OCI-LY3 (cell line): ENCODE data around the gene ZNF625.

ENCODE experiments used
- H2AFZ ChIP-seq: fragments of 200-600, 300-600 bp; shearing (Covaris generic); 2 replicates; pipeline ENCODE4 v1.6.0; 2014; ENCODE audit warnings: antibody characterized with exemption, low read depth, low read length
- H3K27ac ChIP-seq: fragments of 200-600, 300-600 bp; sonication (generic); 2 replicates; pipeline ENCODE4 v1.5.1; 2014; ENCODE audit warnings: mild to moderate bottlenecking, low read length, moderate library complexity, mixed read lengths
- H3K27me3 ChIP-seq: fragments of 200-600, 300-600 bp; sonication (generic); 2 replicates; pipeline ENCODE4 v1.6.1; 2014; ENCODE audit warnings: low read depth, low read length, mixed read lengths
- H3K36me3 ChIP-seq: fragments of 200-600, 300-600 bp; sonication (generic); replicated peaks from 2 replicates; pipeline ENCODE3; 2014; ENCODE audit warnings: low read depth, low read length, mixed read lengths
- H3K4me1 ChIP-seq: fragments of 300-600, 200-600 bp; sonication (generic); 2 replicates; pipeline ENCODE4 v1.6.1; 2014; ENCODE audit warnings: low read length, mixed read lengths
- H3K4me2 ChIP-seq: fragments of 200-600, 300-600 bp; sonication (generic); 2 replicates; pipeline ENCODE4 v1.6.1; 2014; ENCODE audit warnings: low read length, mixed read lengths
- H3K4me3 ChIP-seq: fragments of 300-600, 200-600 bp; sonication (generic); 2 replicates; pipeline ENCODE4 v1.5.1; 2014; ENCODE audit warnings: antibody characterized with exemption, mild to moderate bottlenecking, low read length, moderate library complexity
- H3K79me2 ChIP-seq: fragments of 300-600, 200-600 bp; shearing (Covaris generic); 2 replicates; pipeline ENCODE4 v1.6.1; 2014; ENCODE audit warnings: mild to moderate bottlenecking, low read length, mixed read lengths
- H3K9ac ChIP-seq: fragments of 300-600, 200-600 bp; shearing (Covaris generic); 2 replicates; pipeline ENCODE4 v1.6.0; 2014; ENCODE audit warnings: mild to moderate bottlenecking, low read length, moderate library complexity
- H3K9me3 ChIP-seq: fragments of 200-600, 300-600 bp; shearing (Covaris generic); 2 replicates; pipeline ENCODE4 v1.6.1; 2014; ENCODE audit warnings: low read length, mixed read lengths; ENCODE audit not compliant: insufficient read depth
- H4K20me1 ChIP-seq: fragments of 200-600, 300-600 bp; sonication (generic); 2 replicates; pipeline ENCODE4 v1.6.1; 2016; ENCODE audit warnings: low read length, mixed read lengths; ENCODE audit not compliant: insufficient read depth
- EZH2phosphoT487 ChIP-seq: fragments of 200-600 bp; shearing (Covaris generic); IDR thresholded peaks from 2 replicates; pipeline ENCODE4 v1.6.1; 2018; ENCODE audit warnings: antibody characterized with exemption, mixed run types, low read depth
- TF ChIP-seq, protein P1 (sequence below): fragments of 200-600, 300-600 bp; sonication (generic); IDR thresholded peaks from 2 replicates; pipeline ENCODE4 v1.5.1; 2014; ENCODE audit warnings: antibody characterized with exemption, low read length, low read depth

ZNF625 gene

DNA sequence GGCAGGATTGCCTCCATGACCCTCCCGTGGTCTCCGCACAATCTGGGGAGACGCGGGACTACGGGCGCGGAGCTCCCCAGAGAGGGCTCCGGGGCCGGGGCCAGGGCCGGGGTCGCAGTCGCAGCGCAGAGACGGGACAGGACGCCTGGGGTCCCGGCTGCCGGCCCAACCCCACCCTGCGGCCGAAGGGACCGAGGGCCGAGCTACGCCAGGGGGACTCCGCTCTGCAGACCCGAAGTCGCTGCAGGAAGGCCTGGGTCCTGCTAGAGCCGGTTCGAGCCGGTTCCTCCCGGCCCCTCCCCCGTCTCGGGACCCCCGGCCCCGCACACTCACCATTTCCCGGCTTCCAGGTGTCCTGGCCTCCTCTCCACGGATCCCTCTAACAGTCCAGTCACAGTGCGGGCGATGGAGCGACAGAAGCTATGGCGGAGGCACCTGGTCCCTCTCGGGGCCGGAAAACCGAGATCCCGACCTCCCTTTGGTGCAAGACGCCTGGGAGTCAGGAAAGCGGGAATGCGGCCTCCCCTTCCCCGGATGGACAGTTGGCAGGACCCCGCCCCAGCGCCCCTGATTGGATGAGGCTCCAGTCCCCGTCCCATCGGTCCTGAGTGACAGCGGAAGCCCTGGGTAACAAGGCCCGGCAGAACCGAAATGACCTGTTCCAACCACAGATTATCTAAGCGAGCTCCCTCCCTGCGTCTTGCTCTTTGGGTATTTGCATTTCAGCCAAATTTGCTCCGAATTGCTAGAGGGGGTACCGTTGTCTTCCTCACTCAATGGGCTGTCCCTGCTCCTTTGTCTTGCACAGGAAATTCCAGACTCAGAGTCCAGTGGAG, at the start of gene ZNF625:
Gene ZNF625 (minus strand): TSS at position 512 of the 836 bp plus-strand sequence. CDS start 176 bp downstream, at position 336.
- TF ChIP-seq, protein P1, sequence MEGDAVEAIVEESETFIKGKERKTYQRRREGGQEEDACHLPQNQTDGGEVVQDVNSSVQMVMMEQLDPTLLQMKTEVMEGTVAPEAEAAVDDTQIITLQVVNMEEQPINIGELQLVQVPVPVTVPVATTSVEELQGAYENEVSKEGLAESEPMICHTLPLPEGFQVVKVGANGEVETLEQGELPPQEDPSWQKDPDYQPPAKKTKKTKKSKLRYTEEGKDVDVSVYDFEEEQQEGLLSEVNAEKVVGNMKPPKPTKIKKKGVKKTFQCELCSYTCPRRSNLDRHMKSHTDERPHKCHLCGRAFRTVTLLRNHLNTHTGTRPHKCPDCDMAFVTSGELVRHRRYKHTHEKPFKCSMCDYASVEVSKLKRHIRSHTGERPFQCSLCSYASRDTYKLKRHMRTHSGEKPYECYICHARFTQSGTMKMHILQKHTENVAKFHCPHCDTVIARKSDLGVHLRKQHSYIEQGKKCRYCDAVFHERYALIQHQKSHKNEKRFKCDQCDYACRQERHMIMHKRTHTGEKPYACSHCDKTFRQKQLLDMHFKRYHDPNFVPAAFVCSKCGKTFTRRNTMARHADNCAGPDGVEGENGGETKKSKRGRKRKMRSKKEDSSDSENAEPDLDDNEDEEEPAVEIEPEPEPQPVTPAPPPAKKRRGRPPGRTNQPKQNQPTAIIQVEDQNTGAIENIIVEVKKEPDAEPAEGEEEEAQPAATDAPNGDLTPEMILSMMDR = no peak
- TF ChIP-seq EZH2phosphoT487 = no peak
- Histone ChIP-seq H4K20me1 (no peaks in the 10 kb centered on the region), H3K4me1 (peaks cover 9% of the 10 kb centered on the region), H3K27me3 (no peaks in the 10 kb centered on the region), H3K27ac (peak within 1 kb of the TSS; percentile 14; the same call in 1 of the 2 replicates), H2AFZ (peak within 1 kb of the TSS; percentile 99), H3K4me3 (peak within 1 kb of the TSS; percentile 97), H3K4me2 (peak within 1 kb of the TSS; percentile 93), H3K9ac (peak within 1 kb of the TSS; percentile 92), H3K79me2 (peaks cover 13% of the 10 kb centered on the region), H3K9me3 (no peaks in the 10 kb centered on the region), H3K36me3 (peaks cover 3% of the 10 kb centered on the region)

DNA sequence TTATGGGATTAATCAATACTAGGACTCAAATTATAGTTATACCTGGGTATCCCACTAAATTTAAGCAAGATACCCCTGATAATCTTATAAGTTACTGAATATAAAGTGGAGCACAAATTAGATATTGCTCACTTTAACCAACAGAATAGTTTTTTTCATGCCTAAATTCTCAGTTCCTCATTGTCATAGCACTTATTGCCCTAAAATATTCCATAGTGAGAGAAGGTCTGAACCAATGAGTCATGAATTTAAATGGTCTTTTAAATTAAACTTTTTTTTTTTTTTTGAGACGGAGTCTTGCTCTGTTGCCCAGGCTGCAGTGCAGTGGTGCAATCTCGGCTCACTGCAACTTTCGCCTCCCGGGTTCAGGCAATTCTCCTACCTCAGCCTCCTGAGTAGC, 48.8 kb upstream of the ZNF625 start:
- H3K36me3 ChIP-seq = peaks cover 59% of the 10 kb centered on the region
- H3K4me2 ChIP-seq = no peak overlapping the region
- H4K20me1 ChIP-seq = no peaks in the 10 kb centered on the region
- TF ChIP-seq EZH2phosphoT487 = no peak
- TF ChIP-seq, protein P1 = no peak
- no peak overlapping the region for H3K4me3 ChIP-seq
- H3K79me2 ChIP-seq = peaks cover 16% of the 10 kb centered on the region
- peaks cover 2% of the 10 kb centered on the region; the same call in 1 of the 2 replicates for H3K4me1 ChIP-seq
- no peak overlapping the region for H2AFZ ChIP-seq
- peaks cover 28% of the 10 kb centered on the region for H3K9me3 ChIP-seq
- H3K27me3 ChIP-seq = no peaks in the 10 kb centered on the region
- no peak overlapping the region for H3K27ac ChIP-seq
- H3K9ac ChIP-seq = no peak overlapping the region

DNA sequence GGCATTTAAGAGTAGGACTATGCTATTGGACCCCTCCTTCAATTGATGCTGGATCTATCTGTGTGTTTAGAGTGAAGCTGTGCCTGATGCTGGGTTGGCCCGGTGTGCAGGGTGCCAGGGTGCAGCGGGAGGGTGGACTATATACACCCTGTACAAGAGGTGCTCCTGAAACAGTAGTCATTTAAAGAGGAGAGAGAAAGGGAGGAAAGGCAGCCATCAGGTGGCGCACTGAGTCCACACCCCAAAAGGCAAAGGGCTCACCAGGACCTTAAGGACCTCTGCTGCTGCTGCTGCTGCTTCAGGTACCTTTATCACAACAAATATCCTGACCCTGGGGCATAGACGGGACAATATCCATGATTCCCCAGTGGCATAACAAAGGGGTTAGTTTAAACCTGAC, 45.7 kb upstream of the ZNF625 start:
- Histone ChIP-seq H3K36me3 (peaks cover 45% of the 10 kb centered on the region), H3K79me2 (peaks cover 31% of the 10 kb centered on the region), H3K27ac (no peak overlapping the region), H3K9me3 (peaks cover 21% of the 10 kb centered on the region; the same call in 1 of the 2 replicates), H3K4me2 (no peak overlapping the region), H3K27me3 (no peaks in the 10 kb centered on the region), H3K4me1 (peaks cover 2% of the 10 kb centered on the region; the same call in 1 of the 2 replicates), H3K9ac (no peak overlapping the region), H3K4me3 (no peak overlapping the region), H2AFZ (no peak overlapping the region), H4K20me1 (no peaks in the 10 kb centered on the region)
- TF ChIP-seq, protein P1 = peak; percentile 52
- TF ChIP-seq EZH2phosphoT487 = no peak

DNA sequence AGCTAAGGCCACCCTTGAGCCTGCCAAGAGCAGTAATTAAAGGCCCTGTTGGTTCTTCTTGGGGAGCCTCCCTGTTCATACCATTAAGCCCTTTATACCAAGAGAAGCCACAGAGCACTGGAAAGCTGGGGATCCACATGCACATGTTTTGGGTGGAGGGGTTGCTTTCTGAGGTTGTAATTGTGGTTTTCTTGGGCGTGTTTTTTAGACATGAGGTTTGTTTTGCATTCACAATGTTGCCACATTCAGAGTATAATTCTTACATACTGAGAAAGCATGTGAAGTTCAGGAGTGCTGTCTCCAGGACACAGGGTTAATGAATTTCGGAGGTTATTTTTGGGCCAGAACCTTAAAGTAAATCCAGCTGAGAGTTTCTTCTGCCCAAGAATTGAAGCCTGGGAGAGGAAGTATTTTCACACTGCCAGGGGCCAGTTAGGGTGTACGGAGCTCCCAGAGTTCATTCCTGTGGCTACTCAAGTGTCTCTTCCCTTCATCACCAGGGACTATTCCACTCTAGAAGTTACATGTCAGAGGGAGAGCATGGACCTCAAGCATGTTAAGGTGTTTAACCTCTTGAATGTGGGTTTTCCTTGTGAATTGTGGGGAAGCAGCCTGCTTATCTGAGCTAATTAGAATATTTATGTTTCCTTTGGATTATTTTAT, 43.4 kb upstream of the ZNF625 start:
- no peaks in the 10 kb centered on the region for H4K20me1 ChIP-seq
- H2AFZ ChIP-seq = no peak overlapping the region
- no peaks in the 10 kb centered on the region for H3K27me3 ChIP-seq
- H3K36me3 ChIP-seq = peaks cover 48% of the 10 kb centered on the region
- no peak overlapping the region for H3K27ac ChIP-seq
- H3K4me3 ChIP-seq = no peak overlapping the region
- TF ChIP-seq EZH2phosphoT487 = no peak
- TF ChIP-seq, protein P1 = no peak
- no peak overlapping the region for H3K9ac ChIP-seq
- H3K4me2 ChIP-seq = no peak overlapping the region
- peaks cover 31% of the 10 kb centered on the region for H3K79me2 ChIP-seq
- 0 out of 2 replicates have a peak, but pooled peaks cover 13% of the 10 kb centered on the region for H3K9me3 ChIP-seq
- no peaks in the 10 kb centered on the region for H3K4me1 ChIP-seq
